OCI-LY3 (cell line): ENCODE results near the gene CNNM1.

Experiments used
- H2AFZ ChIP-seq: fragments of 200-600, 300-600 bp; shearing (Covaris generic); 2 replicates; pipeline ENCODE4 v1.6.0; 2014; ENCODE audit warnings: antibody characterized with exemption, low read depth, low read length
- H3K27ac ChIP-seq: fragments of 200-600, 300-600 bp; sonication (generic); 2 replicates; pipeline ENCODE4 v1.5.1; 2014; ENCODE audit warnings: mild to moderate bottlenecking, low read length, moderate library complexity, mixed read lengths
- H3K27me3 ChIP-seq: fragments of 200-600, 300-600 bp; sonication (generic); 2 replicates; pipeline ENCODE4 v1.6.1; 2014; ENCODE audit warnings: low read depth, low read length, mixed read lengths
- H3K36me3 ChIP-seq: fragments of 200-600, 300-600 bp; sonication (generic); replicated peaks from 2 replicates; pipeline ENCODE3; 2014; ENCODE audit warnings: low read depth, low read length, mixed read lengths
- H3K4me1 ChIP-seq: fragments of 300-600, 200-600 bp; sonication (generic); 2 replicates; pipeline ENCODE4 v1.6.1; 2014; ENCODE audit warnings: low read length, mixed read lengths
- H3K4me2 ChIP-seq: fragments of 200-600, 300-600 bp; sonication (generic); 2 replicates; pipeline ENCODE4 v1.6.1; 2014; ENCODE audit warnings: low read length, mixed read lengths
- H3K4me3 ChIP-seq: fragments of 300-600, 200-600 bp; sonication (generic); 2 replicates; pipeline ENCODE4 v1.5.1; 2014; ENCODE audit warnings: antibody characterized with exemption, mild to moderate bottlenecking, low read length, moderate library complexity
- H3K79me2 ChIP-seq: fragments of 300-600, 200-600 bp; shearing (Covaris generic); 2 replicates; pipeline ENCODE4 v1.6.1; 2014; ENCODE audit warnings: mild to moderate bottlenecking, low read length, mixed read lengths
- H3K9ac ChIP-seq: fragments of 300-600, 200-600 bp; shearing (Covaris generic); 2 replicates; pipeline ENCODE4 v1.6.0; 2014; ENCODE audit warnings: mild to moderate bottlenecking, low read length, moderate library complexity
- H3K9me3 ChIP-seq: fragments of 200-600, 300-600 bp; shearing (Covaris generic); 2 replicates; pipeline ENCODE4 v1.6.1; 2014; ENCODE audit warnings: low read length, mixed read lengths; ENCODE audit not compliant: insufficient read depth
- H4K20me1 ChIP-seq: fragments of 200-600, 300-600 bp; sonication (generic); 2 replicates; pipeline ENCODE4 v1.6.1; 2016; ENCODE audit warnings: low read length, mixed read lengths; ENCODE audit not compliant: insufficient read depth
- CTCF ChIP-seq: fragments of 200-600, 300-600 bp; sonication (generic); IDR thresholded peaks from 2 replicates; pipeline ENCODE4 v1.5.1; 2014; ENCODE audit warnings: antibody characterized with exemption, low read length, low read depth
- EZH2phosphoT487 ChIP-seq: fragments of 200-600 bp; shearing (Covaris generic); IDR thresholded peaks from 2 replicates; pipeline ENCODE4 v1.6.1; 2018; ENCODE audit warnings: antibody characterized with exemption, mixed run types, low read depth

The CNNM1 gene

DNA sequence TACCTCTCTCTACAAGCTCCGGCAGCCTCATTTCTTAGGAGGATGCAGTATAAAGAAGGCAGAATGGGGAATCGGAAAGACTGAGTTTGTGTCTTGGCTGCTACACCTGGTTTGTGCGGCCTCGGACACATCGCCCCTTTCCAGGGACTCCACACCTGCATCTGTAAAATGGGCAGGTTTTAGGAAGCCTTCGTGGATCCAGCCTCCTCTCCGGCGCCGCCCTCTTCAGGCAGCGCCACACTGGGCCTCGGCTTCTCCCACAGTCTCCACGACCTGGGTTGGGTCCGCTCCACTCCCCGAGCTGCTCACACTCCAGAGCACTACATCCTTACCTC lies 100.9 kb downstream of the CNNM1 start:
- no peaks in the 10 kb centered on the region for H3K36me3 ChIP-seq
- H3K79me2 ChIP-seq = peaks cover 16% of the 10 kb centered on the region
- TF ChIP-seq CTCF (no peak), EZH2phosphoT487 (no peak)
- no peak overlapping the region for H3K27ac ChIP-seq
- H3K4me1 ChIP-seq = peaks cover 12% of the 10 kb centered on the region
- H3K9ac ChIP-seq = peak overlapping the region; percentile 70
- H3K4me3 ChIP-seq = peak overlapping the region; percentile 92
- H2AFZ ChIP-seq = peak overlapping the region; percentile 95; the same call in 1 of the 2 replicates
- H3K9me3 ChIP-seq = no peaks in the 10 kb centered on the region
- no peaks in the 10 kb centered on the region for H3K27me3 ChIP-seq
- H3K4me2 ChIP-seq = peak overlapping the region; percentile 82
- H4K20me1 ChIP-seq = no peaks in the 10 kb centered on the region

DNA sequence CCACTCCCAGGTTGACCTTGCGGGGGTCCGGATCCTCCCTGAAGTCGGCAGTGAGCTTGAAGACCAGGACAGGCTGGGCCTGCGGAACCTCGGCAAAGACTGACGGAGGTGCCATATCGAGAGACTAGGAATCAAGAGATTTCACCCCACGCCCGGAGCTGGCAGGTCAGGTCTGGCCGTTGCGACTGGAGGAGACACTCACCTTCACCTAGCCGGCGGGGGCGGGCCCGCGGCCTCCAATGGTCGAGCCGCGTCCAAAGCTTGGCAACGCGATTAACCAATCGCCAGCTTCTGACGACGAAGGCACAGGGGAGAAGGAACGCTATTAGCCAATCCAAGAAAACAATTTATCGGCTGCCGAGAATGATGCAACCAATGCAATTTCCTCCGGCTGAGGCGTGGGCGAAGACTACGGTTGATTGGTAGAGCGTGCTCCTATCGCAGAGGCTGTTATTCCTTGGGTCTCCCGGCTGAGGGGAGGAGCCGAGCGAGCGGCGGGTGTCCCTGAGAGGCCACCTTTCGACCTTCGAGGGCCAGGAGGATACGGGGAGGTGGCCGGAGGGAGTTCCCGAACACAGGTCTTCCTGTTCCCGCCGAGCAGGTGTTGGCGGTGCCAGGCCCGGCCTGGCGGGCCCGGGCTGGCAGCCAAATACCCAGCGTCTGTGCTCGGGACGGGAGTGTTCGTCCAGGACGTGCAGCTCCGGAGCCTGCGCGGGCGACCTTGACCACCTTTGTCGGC lies 101.5 kb downstream of the CNNM1 start, which contains the start of gene GOT1:
GOT1 (minus strand) TSS at position 174 of the 739 bp plus-strand sequence; CDS start at position 115, 59 bp downstream.
- peak within 1 kb of the TSS; percentile 92 for H3K4me3 ChIP-seq
- peak within 1 kb of the TSS; percentile 37 for H3K27ac ChIP-seq
- no peaks in the 10 kb centered on the region for H4K20me1 ChIP-seq
- H3K9ac ChIP-seq = peak within 1 kb of the TSS; percentile 78
- TF ChIP-seq EZH2phosphoT487 = no peak
- TF ChIP-seq CTCF = no peak
- peaks cover 16% of the 10 kb centered on the region for H3K79me2 ChIP-seq
- H2AFZ ChIP-seq = peak within 1 kb of the TSS; percentile 95; the same call in 1 of the 2 replicates
- H3K4me2 ChIP-seq = peak within 1 kb of the TSS; percentile 98
- no peaks in the 10 kb centered on the region for H3K9me3 ChIP-seq
- peaks cover 12% of the 10 kb centered on the region for H3K4me1 ChIP-seq
- no peaks in the 10 kb centered on the region for H3K27me3 ChIP-seq
- H3K36me3 ChIP-seq = no peaks in the 10 kb centered on the region

DNA sequence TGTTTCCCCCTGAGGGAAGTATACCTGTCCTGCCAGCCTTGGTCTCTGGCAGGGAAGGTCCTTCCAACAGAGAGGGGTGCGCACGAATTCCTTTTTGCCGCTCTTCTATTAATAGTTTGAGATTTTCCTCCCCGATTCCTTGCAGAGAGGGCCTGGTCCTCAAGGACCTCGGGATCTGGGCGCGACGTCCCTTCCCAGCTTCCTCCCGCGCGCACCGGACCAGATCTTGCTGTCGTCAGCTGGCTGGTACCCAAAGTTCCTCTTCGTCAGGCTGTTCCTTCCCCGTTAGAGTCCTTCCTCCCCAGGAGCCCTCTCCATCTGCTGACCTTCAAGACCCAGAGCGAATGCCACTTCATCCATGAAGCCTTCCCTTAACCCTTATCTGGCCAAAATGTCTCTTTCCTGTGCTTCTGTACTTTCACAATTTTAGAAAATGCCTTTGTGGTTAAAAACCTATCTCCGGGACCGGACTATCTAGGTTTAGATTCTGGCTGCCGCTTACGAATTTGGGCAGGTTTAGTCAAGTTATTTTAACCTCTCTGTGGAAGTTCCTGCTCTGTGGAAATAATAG lies 102.1 kb downstream of the CNNM1 start:
- Histone ChIP-seq H4K20me1 (no peaks in the 10 kb centered on the region), H3K79me2 (peaks cover 16% of the 10 kb centered on the region), H2AFZ (peak overlapping the region; percentile 62; the same call in 1 of the 2 replicates), H3K9ac (peak overlapping the region; percentile 78), H3K9me3 (no peaks in the 10 kb centered on the region), H3K36me3 (no peaks in the 10 kb centered on the region), H3K4me1 (peaks cover 12% of the 10 kb centered on the region), H3K4me2 (peak overlapping the region; percentile 98), H3K4me3 (peak overlapping the region; percentile 92), H3K27ac (peak overlapping the region; percentile 37), H3K27me3 (no peaks in the 10 kb centered on the region)
- TF ChIP-seq EZH2phosphoT487 (no peak), CTCF (no peak)

DNA sequence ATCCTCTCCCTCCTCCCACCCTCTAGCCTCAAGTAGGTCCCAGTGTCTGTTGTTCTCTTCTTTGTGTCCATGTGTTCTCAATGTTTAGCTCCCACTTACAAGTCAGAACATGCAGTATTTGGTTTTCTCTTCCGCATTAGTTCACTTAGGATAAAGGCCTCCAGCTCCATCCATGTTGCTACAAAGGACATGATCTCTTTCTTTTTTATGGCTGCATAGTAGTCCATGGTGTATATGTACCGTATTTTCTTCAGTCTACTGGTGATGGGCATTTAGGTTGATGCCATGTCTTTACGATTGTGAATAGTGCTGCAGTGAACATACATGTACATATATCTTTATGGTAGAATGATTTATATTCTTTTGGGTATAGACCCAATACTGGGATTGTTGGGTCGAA lies 102.9 kb downstream of the CNNM1 start:
- H3K36me3 ChIP-seq = no peaks in the 10 kb centered on the region
- no peak overlapping the region for H3K9ac ChIP-seq
- peaks cover 16% of the 10 kb centered on the region for H3K79me2 ChIP-seq
- H3K4me1 ChIP-seq = peaks cover 12% of the 10 kb centered on the region
- TF ChIP-seq EZH2phosphoT487 (no peak), CTCF (no peak)
- no peaks in the 10 kb centered on the region for H3K9me3 ChIP-seq
- H2AFZ ChIP-seq = no peak overlapping the region
- peak overlapping the region; percentile 92; the same call in 1 of the 2 replicates for H3K4me3 ChIP-seq
- peak overlapping the region; percentile 98 for H3K4me2 ChIP-seq
- H3K27ac ChIP-seq = no peak overlapping the region
- H3K27me3 ChIP-seq = no peaks in the 10 kb centered on the region
- no peaks in the 10 kb centered on the region for H4K20me1 ChIP-seq
